GM19099 (cell line): ENCODE measurements around the gene QRFP.

Source experiments
- POLR2A ChIP-seq: IDR thresholded peaks from 3 replicates; pipeline ENCODE4 v1.6.1; 2011; ENCODE audit warnings: low read depth; ENCODE audit not compliant: insufficient read length; ENCODE audit errors: extremely low read depth

QRFP gene

GRCh38 chr9:130917168-130917960, 20.8 kb upstream of the QRFP start:
- no peak for TF ChIP-seq POLR2A

- no peak for TF ChIP-seq POLR2A
Observed at GRCh38 chr9:130915096-130915447, 18.5 kb upstream of the QRFP start.

- no peak for TF ChIP-seq POLR2A
Observed at GRCh38 chr9:130914417-130915095, 17.9 kb upstream of the QRFP start.

- TF ChIP-seq POLR2A = no peak
Observed at GRCh38 chr9:130913599-130914416, 17.2 kb upstream of the QRFP start.

- no peak for TF ChIP-seq POLR2A
Observed at GRCh38 chr9:130912932-130913598, 16.5 kb upstream of the QRFP start.

- no peak for TF ChIP-seq POLR2A
Observed at GRCh38 chr9:130911254-130912049, 14.8 kb upstream of the QRFP start.

- no peak for TF ChIP-seq POLR2A
Observed at GRCh38 chr9:130908878-130909355, 12.3 kb upstream of the QRFP start.

- TF ChIP-seq POLR2A = no peak
Observed at GRCh38 chr9:130908146-130908877, 11.7 kb upstream of the QRFP start.

- no peak for TF ChIP-seq POLR2A
Observed at GRCh38 chr9:130906735-130907416, 10.3 kb upstream of the QRFP start.

- no peak for TF ChIP-seq POLR2A
Observed at GRCh38 chr9:130905902-130906734, 9.5 kb upstream of the QRFP start.

- no peak for TF ChIP-seq POLR2A
Observed at GRCh38 chr9:130905125-130905901, 8.7 kb upstream of the QRFP start.
